ENCODE results near the gene SMCO2. TPM values are rescaled to one million over a fixed set of nuclear protein-coding genes. Genes with fewer than 3 reads are reported as not detected.

The SMCO2 gene
- total RNA-seq, 1 experiment from 2014 or later = not detected

DNA sequence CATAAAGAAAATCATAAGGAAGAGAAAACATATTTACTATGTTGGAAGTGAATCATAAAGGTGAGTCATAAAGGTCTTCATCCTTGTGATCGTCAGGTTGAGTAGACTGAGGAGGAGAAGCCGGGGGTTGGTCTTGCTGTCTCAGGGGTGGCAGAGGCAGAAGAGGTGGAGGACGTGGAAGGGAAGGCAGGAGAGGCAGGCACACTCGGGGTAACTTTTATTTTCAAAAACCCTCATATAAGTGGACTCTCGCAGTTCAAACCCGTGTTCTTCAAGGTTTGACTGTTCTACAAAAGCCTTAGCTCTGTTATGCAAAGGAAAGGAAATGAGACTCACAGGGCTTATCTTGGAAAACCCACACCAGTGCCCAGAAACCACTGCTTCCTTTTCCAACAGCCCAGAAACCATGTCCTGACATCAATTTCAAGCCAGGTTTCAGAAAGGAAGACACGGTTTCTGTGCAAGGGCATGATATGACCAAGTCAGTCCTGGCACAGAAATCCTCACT lies 14.0 kb downstream of the SMCO2 start:
- ChIA-PET RAD21 (ENCODE audit: low non-redundant PET in 1 of 2, low total read pairs in 2 of 2, uncharacterized antibody in 2 of 2, unreplicated experiment in 2 of 2) (no interaction called here), CTCF (interaction anchor here (0.6 to 1.0 kb wide), 2 partner anchors 26 to 1503 kb away, joined by 3 read pairs; no protein-coding TSS in a partner anchor), POLR2A (no interaction called here)
- ATAC-seq (peak; percentile 73), DNase-seq (ENCODE audit: low read depth, low spot score) (no peak)
- no peaks in the 10 kb centered on the region for H3K9me3 ChIP-seq (ENCODE audit: control insufficient read depth in 1 of 2, insufficient read depth in 1 of 2, low read depth in 1 of 2, low read length in 2 of 2)
- intact Hi-C loops (cut with micrococcal nuclease) = no loop called here
- H3K4me2 ChIP-seq (ENCODE audit: low read length) = peak overlapping the region; percentile 56
- no peaks in the 10 kb centered on the region for H3K27me3 ChIP-seq (ENCODE audit: insufficient read depth, low read length)
- peaks cover 14 to 16% of the 10 kb centered on the region in 2 experiments; a peak in 3 of 4 replicates for H3K4me1 ChIP-seq (ENCODE audit: control insufficient read depth in 1 of 2, insufficient read depth in 2 of 2, low read length in 2 of 2)
- H3K4me3 ChIP-seq (replicated peaks in 1 of 2; ENCODE audit: low read depth in 1 of 2, low read length in 2 of 2) = peak overlapping the region in 1 of 2 experiments; percentile 3; a peak in 1 of 4 replicates
- H3K36me3 ChIP-seq (ENCODE audit: control insufficient read depth in 1 of 2, insufficient read depth in 2 of 2, low read length in 2 of 2) = no peaks in the 10 kb centered on the region
- H3K27ac ChIP-seq (ENCODE audit: low read depth, low read length) = no peak overlapping the region
- peak overlapping the region; percentile 41 for H2AFZ ChIP-seq (ENCODE audit: low read depth, low read length, poor library complexity, severe bottlenecking)
- no TSS peak for BruUV-seq (replicated peaks)
- H3K79me2 ChIP-seq (ENCODE audit: insufficient read depth, low read length) = no peaks in the 10 kb centered on the region
- no peaks in the 10 kb centered on the region for H3K9me2 ChIP-seq (ENCODE audit: insufficient read depth)
- no peak overlapping the region for H3K9ac ChIP-seq (ENCODE audit: low read length)
- TF ChIP-seq CBX3 (IDR thresholded peaks at IDR 0.05; ENCODE audit: low read depth) (peak; percentile 68; the same call in 1 of the 2 replicates), RAD21 (IDR thresholded peaks at IDR 0.05; ENCODE audit: low read depth) (no peak), EZH2phosphoT487 (IDR thresholded peaks at IDR 0.05; ENCODE audit: borderline replicate concordance) (no peak), SP1 (IDR thresholded peaks at IDR 0.05; ENCODE audit: low read depth) (peak; percentile 24; the same call in 1 of the 2 replicates), FOSL1 (IDR thresholded peaks at IDR 0.05; ENCODE audit: low read depth) (peak; percentile 79), JUND (IDR thresholded peaks at IDR 0.05) (peak; percentile 73)
- TF ChIP-seq, protein P1, sequence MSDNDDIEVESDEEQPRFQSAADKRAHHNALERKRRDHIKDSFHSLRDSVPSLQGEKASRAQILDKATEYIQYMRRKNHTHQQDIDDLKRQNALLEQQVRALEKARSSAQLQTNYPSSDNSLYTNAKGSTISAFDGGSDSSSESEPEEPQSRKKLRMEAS (IDR thresholded peaks at IDR 0.05) = no peak
- TF ChIP-seq, protein P2, sequence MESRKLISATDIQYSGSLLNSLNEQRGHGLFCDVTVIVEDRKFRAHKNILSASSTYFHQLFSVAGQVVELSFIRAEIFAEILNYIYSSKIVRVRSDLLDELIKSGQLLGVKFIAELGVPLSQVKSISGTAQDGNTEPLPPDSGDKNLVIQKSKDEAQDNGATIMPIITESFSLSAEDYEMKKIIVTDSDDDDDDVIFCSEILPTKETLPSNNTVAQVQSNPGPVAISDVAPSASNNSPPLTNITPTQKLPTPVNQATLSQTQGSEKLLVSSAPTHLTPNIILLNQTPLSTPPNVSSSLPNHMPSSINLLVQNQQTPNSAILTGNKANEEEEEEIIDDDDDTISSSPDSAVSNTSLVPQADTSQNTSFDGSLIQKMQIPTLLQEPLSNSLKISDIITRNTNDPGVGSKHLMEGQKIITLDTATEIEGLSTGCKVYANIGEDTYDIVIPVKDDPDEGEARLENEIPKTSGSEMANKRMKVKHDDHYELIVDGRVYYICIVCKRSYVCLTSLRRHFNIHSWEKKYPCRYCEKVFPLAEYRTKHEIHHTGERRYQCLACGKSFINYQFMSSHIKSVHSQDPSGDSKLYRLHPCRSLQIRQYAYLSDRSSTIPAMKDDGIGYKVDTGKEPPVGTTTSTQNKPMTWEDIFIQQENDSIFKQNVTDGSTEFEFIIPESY (IDR thresholded peaks at IDR 0.05; ENCODE audit: extremely low read depth, insufficient replicate concordance, low read length) = no peak
- H4K20me1 ChIP-seq (ENCODE audit: insufficient read depth) = no peaks in the 10 kb centered on the region
